Measurements from ENCODE around the gene CPLX1. TPM values are rescaled to one million over a fixed set of nuclear protein-coding genes. Genes with fewer than 3 reads are reported as not detected.

The CPLX1 gene
- polyA plus RNA-seq, 3 donors: not detected

DNA sequence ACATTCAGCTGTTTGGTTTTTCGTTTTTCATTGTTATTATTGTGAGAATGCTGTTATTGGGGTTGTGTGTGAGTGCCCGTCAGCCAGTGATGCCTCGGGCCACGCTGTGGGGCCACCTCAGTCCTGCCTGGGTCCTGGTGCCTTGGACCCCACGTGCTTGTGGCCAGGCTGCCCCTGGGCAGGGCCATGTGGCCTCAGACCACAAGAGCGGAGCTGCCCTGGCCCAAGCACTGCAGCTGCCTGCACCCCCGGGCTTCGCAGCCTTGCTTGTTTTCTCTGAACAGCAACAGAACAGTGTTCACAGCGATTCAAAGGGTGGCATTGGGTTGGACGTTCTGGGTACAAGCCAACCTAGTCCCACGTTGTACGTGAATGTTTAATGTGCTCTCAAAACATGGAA lies 56.9 kb downstream of the CPLX1 start:
- Mint-ChIP-seq H3K9me3 (peaks cover 0 to 2% (median 0%) of the 10 kb centered on the region in 7 donors), H3K4me3 (no peak overlapping the region), H3K4me1 (peaks cover 11% of the 10 kb centered on the region), H3K36me3 (peaks cover 41 to 75% of the 10 kb centered on the region in 2 donors), H3K27me3 (ENCODE audit: low read depth in 3 of 3) (no peaks in the 10 kb centered on the region), H3K27ac (no peak overlapping the region)
- intact Hi-C loops (cut with micrococcal nuclease): no loop called here
- Histone ChIP-seq H3K4me3 (replicated peaks in 1 of 3; ENCODE audit: low read depth in 2 of 3, low read length in 3 of 3) (no peak overlapping the region), H3K27me3 (ENCODE audit: control insufficient read depth in 2 of 2, insufficient read depth in 2 of 2, low read length in 2 of 2) (no peaks in the 10 kb centered on the region), H3K9ac (ENCODE audit: insufficient read depth, low read length, poor library complexity, severe bottlenecking) (no peak overlapping the region), H3K36me3 (replicated peaks in 1 of 2; ENCODE audit: control insufficient read depth in 1 of 2, insufficient read depth in 2 of 2, low read length in 2 of 2) (peaks cover 48 to 86% of the 10 kb centered on the region in 2 donors), H3K27ac (ENCODE audit: low read depth in 1 of 2, low read length in 2 of 2) (no peak overlapping the region), H3K9me3 (replicated peaks in 1 of 2; ENCODE audit: control insufficient read depth in 1 of 2, insufficient read depth in 1 of 2, low read length in 2 of 2) (no peaks in the 10 kb centered on the region), H3K4me2 (replicated peaks; ENCODE audit: extremely low read depth, low read length, poor library complexity, severe bottlenecking) (no peak overlapping the region), H2AFZ (ENCODE audit: insufficient read depth, low read depth, low read length, poor library complexity, severe bottlenecking) (no peak overlapping the region), H3K4me1 (ENCODE audit: control insufficient read depth in 1 of 2, insufficient read depth in 2 of 2, low read length in 2 of 2) (peaks cover 6 to 12% of the 10 kb centered on the region in 2 donors), H3K79me2 (ENCODE audit: insufficient read depth, low read length) (peaks cover 64% of the 10 kb centered on the region), H4K20me1 (ENCODE audit: insufficient read depth, low read length) (peaks cover 99% of the 10 kb centered on the region)
- WGBS (ENCODE audit: insufficient coverage): 95% methylated on average over 8 of the region's 12 CpGs
- TF ChIP-seq, protein P1, sequence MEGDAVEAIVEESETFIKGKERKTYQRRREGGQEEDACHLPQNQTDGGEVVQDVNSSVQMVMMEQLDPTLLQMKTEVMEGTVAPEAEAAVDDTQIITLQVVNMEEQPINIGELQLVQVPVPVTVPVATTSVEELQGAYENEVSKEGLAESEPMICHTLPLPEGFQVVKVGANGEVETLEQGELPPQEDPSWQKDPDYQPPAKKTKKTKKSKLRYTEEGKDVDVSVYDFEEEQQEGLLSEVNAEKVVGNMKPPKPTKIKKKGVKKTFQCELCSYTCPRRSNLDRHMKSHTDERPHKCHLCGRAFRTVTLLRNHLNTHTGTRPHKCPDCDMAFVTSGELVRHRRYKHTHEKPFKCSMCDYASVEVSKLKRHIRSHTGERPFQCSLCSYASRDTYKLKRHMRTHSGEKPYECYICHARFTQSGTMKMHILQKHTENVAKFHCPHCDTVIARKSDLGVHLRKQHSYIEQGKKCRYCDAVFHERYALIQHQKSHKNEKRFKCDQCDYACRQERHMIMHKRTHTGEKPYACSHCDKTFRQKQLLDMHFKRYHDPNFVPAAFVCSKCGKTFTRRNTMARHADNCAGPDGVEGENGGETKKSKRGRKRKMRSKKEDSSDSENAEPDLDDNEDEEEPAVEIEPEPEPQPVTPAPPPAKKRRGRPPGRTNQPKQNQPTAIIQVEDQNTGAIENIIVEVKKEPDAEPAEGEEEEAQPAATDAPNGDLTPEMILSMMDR (IDR thresholded peaks at IDR 0.05): no peak
- DNase-seq: no peak

DNA sequence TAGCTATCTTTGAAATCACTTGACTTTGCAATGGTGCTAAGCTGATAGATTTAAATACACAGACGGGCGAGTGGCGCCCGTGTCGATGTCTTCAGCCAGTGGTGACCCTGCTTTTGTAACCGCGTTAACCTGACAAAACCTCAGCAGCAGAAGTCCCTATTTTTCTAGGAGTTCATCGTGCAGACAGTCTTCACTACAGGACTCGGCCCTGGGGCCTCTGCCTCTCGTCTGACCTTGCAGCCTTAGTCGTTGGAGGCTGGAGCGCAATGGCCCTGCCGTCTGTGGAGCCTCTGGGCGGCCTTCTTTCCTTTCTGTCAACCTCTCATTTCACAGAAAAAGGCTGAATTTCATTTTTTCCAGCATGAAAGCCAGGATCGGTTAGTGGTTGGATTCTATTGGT lies 57.9 kb downstream of the CPLX1 start:
- Histone ChIP-seq H2AFZ (ENCODE audit: insufficient read depth, low read depth, low read length, poor library complexity, severe bottlenecking) (no peak overlapping the region), H4K20me1 (ENCODE audit: insufficient read depth, low read length) (peaks cover 99% of the 10 kb centered on the region), H3K36me3 (replicated peaks in 1 of 2; ENCODE audit: control insufficient read depth in 1 of 2, insufficient read depth in 2 of 2, low read length in 2 of 2) (peaks cover 44 to 88% of the 10 kb centered on the region in 2 donors), H3K27ac (ENCODE audit: low read depth in 1 of 2, low read length in 2 of 2) (no peak overlapping the region), H3K9ac (ENCODE audit: insufficient read depth, low read length, poor library complexity, severe bottlenecking) (no peak overlapping the region), H3K4me2 (replicated peaks; ENCODE audit: extremely low read depth, low read length, poor library complexity, severe bottlenecking) (no peak overlapping the region), H3K4me1 (ENCODE audit: control insufficient read depth in 1 of 2, insufficient read depth in 2 of 2, low read length in 2 of 2) (peaks cover 6 to 12% of the 10 kb centered on the region in 2 donors), H3K9me3 (replicated peaks in 1 of 2; ENCODE audit: control insufficient read depth in 1 of 2, insufficient read depth in 1 of 2, low read length in 2 of 2) (no peaks in the 10 kb centered on the region), H3K79me2 (ENCODE audit: insufficient read depth, low read length) (peaks cover 55% of the 10 kb centered on the region), H3K4me3 (replicated peaks in 1 of 3; ENCODE audit: low read depth in 2 of 3, low read length in 3 of 3) (no peak overlapping the region), H3K27me3 (ENCODE audit: control insufficient read depth in 2 of 2, insufficient read depth in 2 of 2, low read length in 2 of 2) (no peaks in the 10 kb centered on the region)
- 99% methylated on average over 8 of the region's 15 CpGs for WGBS (ENCODE audit: insufficient coverage)
- no peaks in the 10 kb centered on the region for H3K27me3 Mint-ChIP-seq (ENCODE audit: low read depth in 3 of 3)
- intact Hi-C loops (cut with micrococcal nuclease): no loop called here
- TF ChIP-seq, protein P1 (IDR thresholded peaks at IDR 0.05): no peak
- peaks cover 46 to 82% of the 10 kb centered on the region in 2 donors for H3K36me3 Mint-ChIP-seq
- H3K4me1 Mint-ChIP-seq: peaks cover 11% of the 10 kb centered on the region
- no peak overlapping the region for H3K27ac Mint-ChIP-seq
- no peak overlapping the region for H3K4me3 Mint-ChIP-seq
- peaks cover 0 to 4% (median 0%) of the 10 kb centered on the region in 7 donors for H3K9me3 Mint-ChIP-seq
- DNase-seq: no peak
